GM06990 (cell line): ENCODE data around the gene COL4A2.

ENCODE experiments used
- DNase-seq: peaks from one replicate; pipeline ENCODE4 v3.0.0-alpha.2; 2011; ENCODE audit not compliant: insufficient read length; ENCODE audit errors: extremely low read depth
- H3K27me3 ChIP-seq: replicated peaks from 2 replicates; pipeline ENCODE4 v1.6.0; 2011; ENCODE audit warnings: low read length; ENCODE audit not compliant: control insufficient read depth, insufficient read depth
- H3K36me3 ChIP-seq: 2 replicates; pipeline ENCODE4 v1.5.1; 2011; ENCODE audit warnings: low read length; ENCODE audit not compliant: control insufficient read depth, insufficient read depth
- H3K4me3 ChIP-seq: replicated peaks from 2 replicates; pipeline ENCODE4 v1.5.1; 2011; ENCODE audit warnings: low read depth, mild to moderate bottlenecking, control low read depth, low read length
- CTCF ChIP-seq: IDR thresholded peaks from 2 replicates; pipeline ENCODE4 v1.5.1; 2011; ENCODE audit warnings: low read length, control low read depth, mild to moderate bottlenecking, inconsistent platforms; ENCODE audit not compliant: insufficient read depth, poor library complexity, severe bottlenecking

COL4A2 gene

DNA sequence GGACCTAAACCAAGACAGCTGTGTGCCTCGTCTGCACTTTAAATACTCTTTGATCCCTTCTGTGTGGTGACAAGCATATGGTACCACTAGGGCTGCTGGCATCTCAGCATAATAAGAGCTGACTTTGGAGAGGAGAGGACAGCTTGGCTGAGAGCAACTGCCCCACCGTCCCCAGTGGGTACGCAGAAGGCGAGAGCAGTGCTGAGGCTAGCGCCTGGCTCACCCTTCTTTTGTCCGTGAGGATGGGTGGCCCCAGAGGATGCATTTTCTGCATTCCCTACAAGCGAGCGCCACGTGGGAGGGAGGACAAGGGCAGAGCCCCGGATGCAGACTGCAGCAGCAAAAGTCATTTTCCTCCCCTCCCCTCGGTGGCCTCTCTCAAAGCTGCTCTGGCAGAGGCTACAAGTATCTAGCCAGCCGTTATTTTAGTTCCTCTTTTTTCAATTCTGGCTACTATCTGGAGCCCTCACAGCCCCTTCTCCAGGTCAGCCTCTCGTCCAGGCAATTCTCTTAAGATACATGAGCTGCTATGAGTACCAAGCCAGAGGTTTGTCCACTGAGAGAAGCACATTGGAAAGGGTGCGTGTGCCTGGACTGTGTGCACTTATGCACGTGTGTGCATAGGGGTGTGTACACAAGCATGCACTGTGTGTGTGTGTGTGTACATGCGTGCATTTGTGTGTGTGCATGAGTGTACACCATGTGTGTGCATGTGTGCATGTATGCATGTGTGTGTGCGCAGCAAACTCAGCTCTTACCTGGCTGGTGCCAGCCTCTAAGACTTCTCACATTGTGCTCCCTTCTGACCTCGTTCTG lies 203.1 kb downstream of the COL4A2 start:
- DNase-seq = no peak
- TF ChIP-seq CTCF = no peak
- Histone ChIP-seq H3K4me3 (no peak overlapping the region), H3K36me3 (no peaks in the 10 kb centered on the region), H3K27me3 (no peaks in the 10 kb centered on the region; the same call in 1 of the 2 replicates)

- H3K27me3 ChIP-seq = no peaks in the 10 kb centered on the region; the same call in 1 of the 2 replicates
- DNase-seq = no peak
- no peaks in the 10 kb centered on the region for H3K36me3 ChIP-seq
- no peak for TF ChIP-seq CTCF
- no peak overlapping the region for H3K4me3 ChIP-seq
These were observed 204.6 kb downstream of the COL4A2 start for GRCh38 chr13:110511509-110512181.

- H3K36me3 ChIP-seq = no peaks in the 10 kb centered on the region
- no peak overlapping the region for H3K4me3 ChIP-seq
- no peak for DNase-seq
- no peak for TF ChIP-seq CTCF
- no peaks in the 10 kb centered on the region; the same call in 1 of the 2 replicates for H3K27me3 ChIP-seq
These were observed 205.2 kb downstream of the COL4A2 start for GRCh38 chr13:110512198-110512740.

DNA sequence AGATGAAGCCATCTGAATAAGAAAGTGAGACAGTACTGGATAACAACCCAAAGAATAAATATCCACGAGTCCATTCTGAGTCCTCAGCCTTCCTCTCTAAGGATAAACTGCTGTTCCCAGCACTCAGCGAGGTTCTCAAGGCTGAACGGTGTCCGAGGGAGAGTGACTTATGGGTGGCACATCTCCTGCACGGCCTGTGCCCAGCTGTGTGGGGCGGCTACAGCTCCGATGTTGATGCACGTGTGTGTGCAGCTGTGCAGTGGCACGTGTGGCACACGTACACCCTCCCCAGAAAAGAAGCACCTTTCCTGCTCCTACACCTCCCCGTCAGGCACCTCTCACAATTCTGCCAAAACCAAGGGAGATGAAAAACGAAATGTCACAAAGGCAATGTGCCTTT lies 209.4 kb downstream of the COL4A2 start:
- Histone ChIP-seq H3K4me3 (no peak overlapping the region), H3K36me3 (no peaks in the 10 kb centered on the region), H3K27me3 (no peaks in the 10 kb centered on the region; the same call in 1 of the 2 replicates)
- no peak for TF ChIP-seq CTCF
- no peak for DNase-seq

DNA sequence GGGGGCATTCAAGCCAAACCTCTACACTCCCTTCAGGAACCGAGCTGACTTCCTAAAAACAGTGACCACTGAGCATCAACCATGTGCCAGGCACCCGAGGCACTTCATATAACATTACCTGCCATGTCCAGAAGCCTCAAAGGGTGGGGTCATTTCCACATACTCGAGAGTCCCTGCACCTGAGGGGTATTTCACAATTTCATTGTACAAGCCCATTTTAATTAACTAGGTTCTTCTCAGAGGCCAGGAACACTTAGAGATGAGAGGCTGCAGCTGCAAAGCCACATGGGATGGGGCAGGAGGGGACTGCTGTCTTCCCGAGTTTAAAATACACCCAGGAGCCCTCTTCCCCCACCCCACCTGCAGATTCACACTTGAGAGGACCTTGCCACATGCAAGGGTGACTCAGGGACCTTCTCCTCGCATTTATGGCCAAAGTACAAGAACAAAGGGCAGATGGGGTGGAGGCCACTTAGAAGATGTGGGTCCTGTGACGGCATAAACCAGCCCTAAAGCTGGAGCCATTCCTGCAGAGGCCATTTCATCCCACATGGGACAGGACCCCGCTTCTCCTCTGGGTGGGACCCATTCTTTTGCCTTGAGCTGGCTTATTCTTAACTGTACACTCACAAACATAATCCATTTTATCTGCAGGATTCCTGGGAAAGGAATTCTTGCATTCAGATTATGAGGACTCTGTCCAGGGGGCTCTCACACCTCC lies 210.6 kb downstream of the COL4A2 start:
- Histone ChIP-seq H3K27me3 (no peaks in the 10 kb centered on the region; the same call in 1 of the 2 replicates), H3K4me3 (no peak overlapping the region), H3K36me3 (no peaks in the 10 kb centered on the region)
- TF ChIP-seq CTCF = no peak
- no peak for DNase-seq
